GM19467 (cell line): ENCODE measurements around the gene RPTOR.
"Not testable (repeated sequence)": the region's sequence is repeated elsewhere in the genome, so short reads cannot be mapped to it uniquely, and the experiment has no call there.

Experiments used
- ATAC-seq: cut with Tn5 transposase; IDR thresholded peaks from one replicate; pipeline ENCODE4 v1.9.1; 2021; ENCODE audit warnings: mild to moderate bottlenecking, moderate library complexity; ENCODE audit not compliant: unreplicated experiment

RPTOR gene

GRCh38 chr17:80738987-80739730 lies 194.5 kb downstream of the RPTOR start:
- ATAC-seq = no peak

GRCh38 chr17:80740141-80740540 lies 195.5 kb downstream of the RPTOR start:
- ATAC-seq = no peak

DNA sequence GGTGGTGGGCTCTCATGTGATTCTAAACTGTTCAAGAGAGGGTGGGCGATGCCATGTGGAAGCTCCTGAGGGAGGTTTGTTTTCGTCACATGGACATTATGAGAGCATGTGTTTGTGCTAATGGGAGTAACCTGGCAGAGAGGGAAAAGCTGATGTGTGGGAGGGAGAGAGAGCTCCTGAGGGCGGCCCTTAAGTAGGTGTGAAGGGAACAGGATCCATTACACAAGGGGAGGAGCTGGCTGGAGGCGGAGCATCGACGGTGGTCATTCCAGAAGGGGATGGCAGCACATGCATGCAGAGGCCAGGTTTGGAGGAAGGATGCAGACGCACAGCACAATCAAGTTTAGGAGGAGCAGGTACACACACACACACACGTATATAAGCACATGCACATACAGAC lies 197.5 kb downstream of the RPTOR start:
- ATAC-seq = no peak

- no peak for ATAC-seq
These were observed 198.0 kb downstream of the RPTOR start for GRCh38 chr17:80742581-80743180.

- no peak for ATAC-seq
These were observed 198.6 kb downstream of the RPTOR start for GRCh38 chr17:80743181-80743771.

DNA sequence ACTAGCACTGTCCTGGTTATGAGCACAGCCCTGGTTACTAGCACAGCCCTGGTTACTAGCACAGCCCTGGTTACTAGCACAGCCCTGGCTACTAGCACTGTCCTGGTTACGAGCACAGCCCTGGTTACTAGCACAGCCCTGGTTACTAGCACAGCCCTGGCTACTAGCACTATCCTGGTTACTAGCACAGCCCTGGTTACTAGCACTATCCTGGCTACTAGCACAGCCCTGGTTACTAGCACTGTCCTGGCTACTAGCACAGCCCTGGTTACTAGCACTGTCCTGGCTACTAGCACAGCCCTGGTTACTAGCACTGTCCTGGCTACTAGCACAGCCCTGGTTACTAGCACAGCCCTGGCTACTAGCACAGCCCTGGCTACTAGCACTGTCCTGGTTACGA lies 199.3 kb downstream of the RPTOR start:
- not testable (repeated sequence) for ATAC-seq

DNA sequence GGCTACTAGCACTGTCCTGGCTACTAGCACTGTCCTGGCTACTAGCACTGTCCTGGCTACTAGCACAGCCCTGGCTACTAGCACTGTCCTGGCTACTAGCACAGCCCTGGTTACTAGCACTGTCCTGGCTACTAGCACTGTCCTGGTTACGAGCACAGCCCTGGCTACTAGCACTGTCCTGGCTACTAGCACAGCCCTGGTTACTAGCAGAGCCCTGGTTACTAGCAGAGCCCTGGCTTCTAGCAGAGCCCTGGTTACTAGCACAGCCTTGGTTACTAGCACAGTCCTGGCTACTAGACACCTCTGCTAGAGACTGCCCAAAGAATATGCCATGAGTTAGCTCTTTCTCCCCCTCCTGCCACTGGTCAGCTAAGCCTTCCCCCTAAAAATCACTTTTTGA lies 200.1 kb downstream of the RPTOR start:
- ATAC-seq = not testable (repeated sequence)

DNA sequence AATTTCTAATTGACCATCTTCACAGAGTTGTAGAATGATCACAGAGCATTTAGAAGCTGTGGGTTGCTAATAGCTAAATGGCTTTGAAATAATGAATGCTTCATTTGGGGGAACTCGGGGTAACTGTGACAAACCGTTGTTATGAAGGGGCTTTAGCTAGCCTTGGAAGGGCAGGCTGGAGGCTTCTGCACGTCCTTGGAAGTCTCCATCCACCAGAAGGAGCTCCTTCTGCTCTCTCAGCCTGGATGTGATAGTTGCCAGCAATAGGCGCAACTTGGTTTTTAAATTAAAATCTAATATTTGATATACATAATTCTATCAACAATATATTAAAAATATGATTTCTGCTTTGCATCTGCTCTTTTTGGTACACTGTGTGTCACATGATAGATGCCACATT lies 200.5 kb downstream of the RPTOR start:
- no peak for ATAC-seq

DNA sequence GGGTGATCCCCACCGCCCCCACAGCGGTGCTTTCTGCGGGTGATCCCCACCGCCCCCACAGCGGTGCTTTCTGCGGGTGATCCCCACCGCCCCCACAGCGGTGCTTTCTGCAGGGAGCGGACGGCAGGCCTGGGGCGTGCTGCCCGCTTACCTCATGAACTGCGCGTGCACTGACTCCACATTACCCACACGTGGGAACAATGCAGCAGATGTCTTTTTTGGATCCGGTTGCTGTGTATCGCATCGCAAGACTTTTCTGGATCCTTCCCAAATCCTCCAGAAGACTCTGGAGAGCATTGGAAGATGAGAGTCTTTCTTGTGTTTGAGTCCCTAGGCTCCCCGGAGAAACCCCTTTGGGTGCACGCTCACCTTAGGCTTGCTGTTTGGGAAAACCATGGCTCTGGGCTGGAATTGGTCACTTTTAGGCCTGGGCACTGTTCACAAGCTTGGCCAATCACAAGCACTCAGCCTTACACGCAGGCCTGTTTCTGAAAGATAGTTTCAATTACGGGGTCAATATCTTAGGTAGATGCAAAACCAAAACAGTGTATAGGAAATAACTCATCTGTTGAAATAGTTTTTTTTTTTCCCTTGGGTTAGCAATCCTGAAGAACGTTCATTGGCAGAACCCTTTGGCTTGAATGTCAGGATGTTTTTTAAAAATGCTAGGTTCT lies 201.8 kb downstream of the RPTOR start:
- ATAC-seq = no peak

- no peak for ATAC-seq
These were observed 202.8 kb downstream of the RPTOR start for GRCh38 chr17:80747469-80747868.

DNA sequence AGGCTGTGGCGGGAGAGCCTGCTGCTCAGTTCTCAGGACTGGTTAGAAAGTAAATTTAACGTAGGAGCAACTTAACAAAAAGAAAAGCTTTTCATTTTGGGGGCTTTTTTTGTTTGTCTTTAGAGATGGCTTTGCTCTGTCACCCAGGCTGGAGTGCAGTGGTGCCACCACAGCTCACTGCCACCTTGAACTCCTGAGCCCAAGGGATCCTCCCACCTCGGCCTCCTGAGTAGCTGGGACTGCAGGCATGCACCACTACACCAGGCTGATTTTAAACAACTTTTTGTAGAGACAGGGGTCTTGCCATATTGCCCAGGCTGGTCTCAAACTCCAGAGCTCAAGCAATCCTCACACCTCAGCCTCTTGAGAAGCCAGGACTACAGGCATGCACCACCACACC lies 205.0 kb downstream of the RPTOR start:
- ATAC-seq = no peak

- no peak for ATAC-seq
These were observed 205.6 kb downstream of the RPTOR start for GRCh38 chr17:80750263-80750662.

DNA sequence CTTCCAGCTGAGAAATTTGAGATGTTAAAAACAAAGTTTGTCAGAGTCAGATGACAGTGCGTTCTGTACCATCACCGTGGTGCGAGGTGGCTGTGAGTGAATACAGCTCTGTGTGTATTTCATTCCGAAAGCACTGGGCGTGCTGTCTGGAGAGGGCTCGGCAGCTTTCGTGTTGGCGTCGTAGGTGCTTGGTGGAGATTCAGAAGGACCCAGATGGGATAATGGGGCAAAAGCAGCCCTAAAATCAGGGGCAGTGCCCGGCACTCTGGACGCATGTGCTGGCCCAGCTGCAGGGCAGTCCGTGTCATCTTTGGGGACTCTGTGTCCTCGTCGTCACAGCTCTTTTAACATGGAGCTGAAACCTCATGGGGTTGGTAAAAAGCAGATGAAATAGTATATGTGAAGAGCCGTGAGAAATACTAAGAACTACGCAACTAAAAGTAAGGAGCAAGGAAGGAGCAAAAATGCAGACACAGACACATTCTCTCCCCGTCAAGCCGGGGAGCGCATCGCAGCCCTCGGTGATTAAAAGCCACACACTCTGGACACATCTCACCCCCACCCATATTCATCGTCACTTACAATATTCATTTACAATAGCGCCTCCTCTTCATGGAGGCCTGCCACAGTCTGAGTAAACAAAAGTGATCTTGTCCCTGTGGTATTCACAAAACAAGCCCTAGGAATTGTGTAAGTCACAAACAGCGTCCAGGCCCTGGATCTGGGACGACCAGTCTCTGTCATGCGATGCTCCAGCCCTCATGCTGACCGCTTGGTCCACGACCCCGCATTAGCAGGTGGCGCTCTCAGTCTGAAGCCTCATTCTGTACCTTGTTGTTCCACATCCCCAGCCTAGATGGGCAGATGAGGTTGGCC lies 206.7 kb downstream of the RPTOR start:
- ATAC-seq = no peak

DNA sequence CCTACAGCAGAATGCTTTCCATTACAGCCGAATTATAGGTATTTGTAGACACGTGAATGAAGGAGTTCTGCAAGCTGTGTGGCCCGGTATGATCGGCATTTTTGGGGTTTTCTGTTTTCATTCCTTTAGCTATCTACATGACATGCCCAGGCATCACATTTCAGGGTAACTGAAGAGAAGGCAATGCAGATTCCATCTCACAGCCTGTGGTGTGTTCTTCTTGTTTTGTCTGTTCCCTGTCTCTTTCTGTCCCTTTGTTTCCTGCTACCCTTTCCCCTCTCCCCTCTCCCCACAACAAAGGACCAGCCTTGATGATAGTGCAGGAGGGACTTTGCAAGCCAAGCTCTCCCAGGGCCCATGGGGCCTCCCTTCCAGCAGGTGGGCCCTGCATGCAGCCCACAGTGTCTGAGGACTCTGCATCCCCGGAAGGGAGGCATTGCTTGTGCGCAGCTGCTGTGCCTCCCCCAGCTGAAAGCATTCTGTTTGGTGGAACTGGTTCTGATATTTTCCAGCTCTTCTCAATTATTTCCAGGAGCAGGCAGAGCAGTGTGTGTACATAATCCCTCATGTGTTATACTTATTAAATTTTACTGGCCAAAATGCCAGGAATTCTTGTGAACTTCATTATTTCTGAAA lies 207.4 kb downstream of the RPTOR start:
- ATAC-seq = no peak

- ATAC-seq = no peak
These were observed 209.2 kb downstream of the RPTOR start for GRCh38 chr17:80753685-80754345.

DNA sequence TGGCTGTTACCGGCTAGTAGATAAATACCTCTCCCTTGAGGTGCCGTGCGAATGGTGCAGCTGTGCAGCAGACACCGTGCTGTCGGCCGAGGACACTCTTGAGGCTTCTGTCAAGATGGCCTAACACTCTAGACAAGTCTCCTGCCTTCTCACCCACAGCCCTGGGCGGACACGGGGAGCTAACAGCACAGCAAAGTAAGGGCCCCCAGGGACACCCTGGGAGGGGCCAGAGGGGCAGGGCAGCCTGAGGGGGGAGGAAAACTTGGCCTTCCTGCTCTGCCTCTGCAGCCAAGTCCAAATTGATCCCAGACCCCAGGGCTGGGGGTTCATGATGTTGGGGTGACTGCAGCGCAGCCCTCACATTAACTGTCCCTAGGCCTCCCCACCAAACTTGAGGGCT lies 210.2 kb downstream of the RPTOR start:
- ATAC-seq = no peak

- no peak for ATAC-seq
These were observed 211.2 kb downstream of the RPTOR start for GRCh38 chr17:80755650-80756405.

DNA sequence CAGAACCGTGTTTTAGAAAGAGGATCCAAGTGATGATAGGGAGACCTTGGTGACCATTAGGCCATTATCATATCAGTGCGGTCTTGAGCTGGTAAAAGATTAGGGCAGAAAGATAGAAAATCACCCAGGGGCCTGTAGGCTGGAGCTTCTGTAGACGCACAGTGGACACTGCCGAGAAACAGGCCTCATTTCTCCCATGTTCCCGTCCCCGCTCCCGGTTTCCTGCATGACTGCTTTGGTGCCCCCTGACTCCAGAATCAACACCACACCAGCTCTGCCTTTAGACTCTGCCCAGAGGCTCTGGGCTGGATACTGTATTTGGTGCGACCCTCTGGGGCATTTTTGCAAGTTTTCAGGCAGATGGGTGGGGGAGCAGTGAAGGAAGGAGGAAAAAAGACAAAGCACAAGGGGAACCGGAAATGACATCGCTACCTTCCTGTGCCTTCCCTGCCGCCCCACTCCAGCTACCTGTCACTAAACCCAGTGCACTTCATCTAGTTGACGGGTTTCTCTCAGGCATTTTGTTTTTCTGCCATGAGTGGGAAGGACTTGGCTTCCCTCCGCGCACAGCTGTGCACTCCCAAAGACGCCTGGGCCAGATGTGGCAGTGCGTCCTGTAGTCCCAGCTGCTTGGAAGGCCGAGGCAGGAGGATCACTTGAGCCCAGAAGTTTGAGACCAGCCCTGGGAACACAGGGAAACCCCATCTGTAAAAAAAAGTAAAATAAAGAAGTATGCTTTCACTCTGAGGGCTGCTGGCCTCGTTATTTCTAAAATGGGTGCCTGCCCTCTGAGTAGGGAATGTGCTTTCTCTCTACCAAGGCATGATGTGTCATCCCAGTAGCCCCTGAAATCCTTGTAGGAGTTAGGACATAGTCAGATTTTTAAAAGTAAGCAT lies 214.1 kb downstream of the RPTOR start:
- ATAC-seq = no peak
